ENCODE results near the gene IRF5. TPM values are rescaled to one million over a fixed set of nuclear protein-coding genes. Genes with fewer than 3 reads are reported as not detected.

The IRF5 gene
- total and polyA plus RNA-seq, 10 of the 15 experiments (the other 5 are each of a cell fraction or from before 2014, with no cell fraction given), result 5.4 to 90.3 (median 61.7) TPM

- TF ChIP-seq PRDM15 (CRISPR knock-in tag; IDR thresholded peaks at IDR 0.05) (no peak), KLF5 (IDR thresholded peaks at IDR 0.05; ENCODE audit: partially characterized antibody) (no peak), BCL3 (IDR thresholded peaks at IDR 0.05; ENCODE audit: borderline replicate concordance, insufficient read depth, low read depth, low read length, poor library complexity, severe bottlenecking) (no peak), E2F4 (IDR thresholded peaks at IDR 0.05; ENCODE audit: low read depth, low read length) (no peak)
These were observed 23.4 kb downstream of the IRF5 start (continued) for GRCh38 chr7:128961030-128961659.
